SK-N-SH (cell line): Measurements from ENCODE around the gene MPDZ. TPM values are rescaled to one million over a fixed set of nuclear protein-coding genes. Genes with fewer than 3 reads are reported as not detected.

Experiments used
- CTCF ChIA-PET: fragments of 300-600, 350-600 bp; formaldehyde crosslinking; extraction: SDS; loops from one replicate; lab custom pipeline; 2021; lab: Yijun Ruan, JAX
- POLR2A ChIA-PET: fragments of 350-600 bp; sonication (Branson Sonifier 250); formaldehyde crosslinking; extraction: SDS; loops from one replicate; lab custom pipeline; 2020; ENCODE audit warnings: antibody characterized with exemption, inconsistent platforms; lab: Yijun Ruan, JAX
- DNase-seq: peaks from one replicate; pipeline ENCODE4 v3.0.0; 2012
- H2AFZ ChIP-seq: fragments of 200-600 bp; sonication (generic); 2 replicates; pipeline ENCODE4 v1.8.1; 2016; ENCODE audit warnings: antibody characterized with exemption, mild to moderate bottlenecking, low read depth
- H3F3A ChIP-seq: fragments of 200-600 bp; sonication (generic); replicated peaks from 2 replicates; pipeline ENCODE3; 2016; ENCODE audit warnings: antibody characterized with exemption, mild to moderate bottlenecking; ENCODE audit not compliant: insufficient read depth
- H3K27ac ChIP-seq, 2 experiments: fragments of 200-500 bp in 1 of 2; fragments of 200-600 bp in 1 of 2; sonication (Bioruptor generic) in 1 of 2; sonication (generic), shearing (Covaris generic) in 1 of 2; 2 replicates each; pipeline versions ENCODE4 v1.5.1 to v1.6.1; 2014 to 2016; ENCODE audit warnings: low read depth in 2 of 2, inconsistent platforms in 1 of 2, low read length in 1 of 2, mild to moderate bottlenecking in 1 of 2, mixed read lengths in 1 of 2
- H3K27me3 ChIP-seq: fragments of 200-600 bp; sonication (generic), shearing (Covaris generic); 2 replicates; pipeline ENCODE4 v1.6.1; 2016; ENCODE audit warnings: mixed run types; ENCODE audit not compliant: insufficient read depth
- H3K36me3 ChIP-seq, 2 experiments: fragments of 200-500 bp in 1 of 2; fragments of 200-600 bp in 1 of 2; sonication (Bioruptor generic) in 1 of 2; sonication (generic) in 1 of 2; replicated peaks in 1 of 2; 2 replicates each; pipeline versions ENCODE3 to v1.5.1; 2014 to 2016; ENCODE audit warnings: low read length in 1 of 2, mild to moderate bottlenecking in 1 of 2; ENCODE audit not compliant: insufficient read depth in 2 of 2, control insufficient read depth in 1 of 2
- H3K4me1 ChIP-seq, 2 experiments: fragments of 200-500 bp in 1 of 2; fragments of 200-600 bp in 1 of 2; sonication (Bioruptor generic) in 1 of 2; sonication (generic), shearing (Covaris generic) in 1 of 2; 2 replicates each; pipeline versions ENCODE4 v1.5.1 to v1.6.1; 2014 to 2016; ENCODE audit warnings: low read depth in 1 of 2, low read length in 1 of 2, mixed run types in 1 of 2; ENCODE audit not compliant: insufficient read depth in 2 of 2, control insufficient read depth in 1 of 2
- H3K4me2 ChIP-seq: fragments of 200-600 bp; sonication (generic), shearing (Covaris generic); 2 replicates; pipeline ENCODE4 v1.6.1; 2017; ENCODE audit warnings: mixed run types
- H3K4me3 ChIP-seq, 2 experiments: fragments of 200-500 bp in 1 of 2; fragments of 200-600 bp in 1 of 2; sonication (Bioruptor generic) in 1 of 2; sonication (generic), shearing (Covaris generic) in 1 of 2; 2 replicates each; pipeline versions ENCODE4 v1.5.1 to v1.8.1; 2014 to 2016; ENCODE audit warnings: low read depth in 2 of 2, inconsistent platforms in 1 of 2, low read length in 1 of 2, mild to moderate bottlenecking in 1 of 2, mixed read lengths in 1 of 2, moderate library complexity in 1 of 2
- H3K79me2 ChIP-seq: fragments of 200-600 bp; sonication (generic); 2 replicates; pipeline ENCODE4 v1.8.1; 2017; ENCODE audit warnings: mild to moderate bottlenecking; ENCODE audit not compliant: insufficient read depth
- H3K9ac ChIP-seq: fragments of 200-600 bp; sonication (generic); 2 replicates; pipeline ENCODE4 v1.6.1; 2017; ENCODE audit warnings: mixed run types
- H3K9me2 ChIP-seq: fragments of 200-600 bp; sonication (generic); 2 replicates; pipeline ENCODE4 v1.6.1; 2017; ENCODE audit warnings: mixed run types
- H3K9me3 ChIP-seq: fragments of 200-600 bp; sonication (generic); 2 replicates; pipeline ENCODE4 v1.6.1; 2017; ENCODE audit warnings: mixed run types, mild to moderate bottlenecking, moderate library complexity
- H4K20me1 ChIP-seq: fragments of 200-600 bp; sonication (generic); 2 replicates; pipeline ENCODE4 v1.6.1; 2017; ENCODE audit warnings: mild to moderate bottlenecking, mixed run types; ENCODE audit not compliant: insufficient read depth
- CTCF ChIP-seq: fragments of 200-600 bp; sonication (generic); IDR thresholded peaks from 2 replicates; pipeline ENCODE4 v1.6.1; 2017; ENCODE audit warnings: antibody characterized with exemption, mild to moderate bottlenecking, moderate library complexity
- EP300 ChIP-seq, 2 experiments: IDR thresholded peaks; 2 replicates each; pipeline versions ENCODE4 v1.4.0 to v1.6.1; 2012; ENCODE audit warnings: borderline replicate concordance in 1 of 2, low read depth in 1 of 2, low read length in 1 of 2
- GABPA ChIP-seq: IDR thresholded peaks from 2 replicates; pipeline ENCODE4 v1.4.0; 2012; ENCODE audit warnings: low read depth, mild to moderate bottlenecking
- JUND ChIP-seq: IDR thresholded peaks from 2 replicates; pipeline ENCODE4 v1.4.0; 2012
- NFIC ChIP-seq: IDR thresholded peaks from 2 replicates; pipeline ENCODE4 v1.4.0; 2012; ENCODE audit warnings: borderline replicate concordance
- NRF1 ChIP-seq: IDR thresholded peaks from 2 replicates; pipeline ENCODE4 v1.6.1; 2012; ENCODE audit warnings: low read depth, mild to moderate bottlenecking, low read length
- PBX3 ChIP-seq: IDR thresholded peaks from 2 replicates; pipeline ENCODE4; 2012
- RAD21 ChIP-seq: IDR thresholded peaks from 2 replicates; pipeline ENCODE4 v1.6.1; 2012; ENCODE audit warnings: mild to moderate bottlenecking, low read length
- RFX5 ChIP-seq: IDR thresholded peaks from 2 replicates; pipeline ENCODE4 v1.6.1; 2012; ENCODE audit warnings: mild to moderate bottlenecking, improper control_type of control experiment, low read length
- RXRA ChIP-seq: IDR thresholded peaks from 2 replicates; pipeline ENCODE4 v1.4.0; 2012; ENCODE audit warnings: low read depth, mild to moderate bottlenecking, borderline replicate concordance
- SMC3 ChIP-seq: IDR thresholded peaks from 2 replicates; pipeline ENCODE4 v1.6.1; 2012; ENCODE audit warnings: low read depth, low read length, improper control_type of control experiment
- TCF12 ChIP-seq: IDR thresholded peaks from 2 replicates; pipeline ENCODE4 v1.4.0; 2012
- TEAD4 ChIP-seq: IDR thresholded peaks from 2 replicates; pipeline ENCODE4 v1.4.0; 2012; ENCODE audit warnings: mild to moderate bottlenecking, borderline replicate concordance; ENCODE audit not compliant: insufficient read depth
- WGBS: methylation state at CpG from one replicate; pipeline ENCODE4 v1.1.6; 2017; ENCODE audit warnings: low lambda C conversion rate; 5-methylcytosine and 5-hydroxymethylcytosine counted together
- polyA plus RNA-seq, 3 experiments: library from polyadenylated mRNA; depleted of rRNA; stranded (reverse); fragments of >200 nt; gene quantifications; 2 replicates each; pipeline ENCODE4 v1.2.3, GENCODE V29; 2012

Gene MPDZ
- polyA plus RNA-seq, 1 of the 3 experiments (the other 2 are of a cell fraction): 20.5 TPM

- Histone ChIP-seq H3K36me3 (no peaks in the 10 kb centered on the region), H3K4me1 (no peaks in the 10 kb centered on the region; a peak in 1 of 4 replicates), H3F3A (no peaks in the 10 kb centered on the region), H3K27ac (no peak overlapping the region), H3K27me3 (no peaks in the 10 kb centered on the region), H3K4me2 (no peak overlapping the region), H3K4me3 (no peak overlapping the region), H3K9me2 (no peaks in the 10 kb centered on the region), H3K9ac (no peak overlapping the region), H3K9me3 (0 out of 2 replicates have a peak, but pooled peaks cover 5% of the 10 kb centered on the region), H4K20me1 (no peaks in the 10 kb centered on the region), H2AFZ (no peak overlapping the region), H3K79me2 (no peaks in the 10 kb centered on the region)
- ChIA-PET CTCF (interaction anchor here (1.4 kb wide), 1 partner anchor 26 kb away, joined by 3 read pairs; no protein-coding TSS in a partner anchor), POLR2A (no interaction called here)
- no peak for DNase-seq
- TF ChIP-seq CTCF (peak; percentile 29; the same call in 1 of the 2 replicates), RFX5 (no peak)
- WGBS: 83% methylated on average over 1 of the region's 1 CpG
Observed at GRCh38 chr9:13291718-13292117, 12.2 kb upstream of the MPDZ start.

GRCh38 chr9:13284011-13284410 is 4.5 kb upstream of the MPDZ start:
- H3K27me3 ChIP-seq: no peaks in the 10 kb centered on the region
- no peak overlapping the region for H3K4me2 ChIP-seq
- H3K4me1 ChIP-seq: peaks cover 28 to 31% of the 10 kb centered on the region in 2 experiments
- DNase-seq: no peak
- H3K4me3 ChIP-seq: no peak overlapping the region
- 83% methylated on average over 3 of the region's 3 CpGs for WGBS
- no peak overlapping the region for H2AFZ ChIP-seq
- H3K9me3 ChIP-seq: no peaks in the 10 kb centered on the region
- H3K79me2 ChIP-seq: no peaks in the 10 kb centered on the region
- H3K27ac ChIP-seq: peak overlapping the region in 1 of 2 experiments; percentile 96; a peak in 2 of 4 replicates
- H3K9me2 ChIP-seq: no peaks in the 10 kb centered on the region
- POLR2A ChIA-PET: no interaction called here
- peaks cover 29% of the 10 kb centered on the region for H3F3A ChIP-seq
- H3K36me3 ChIP-seq: no peaks in the 10 kb centered on the region
- no peak for TF ChIP-seq TCF12
- CTCF ChIA-PET: interaction anchor here (1.7 kb wide), 1 partner anchor 582 kb away, joined by 4 read pairs; no protein-coding TSS in a partner anchor
- H3K9ac ChIP-seq: no peak overlapping the region
- H4K20me1 ChIP-seq: no peaks in the 10 kb centered on the region

- ChIA-PET POLR2A (no interaction called here), CTCF (no interaction called here)
- Histone ChIP-seq H4K20me1 (no peaks in the 10 kb centered on the region), H3K79me2 (peaks cover 5% of the 10 kb centered on the region; the same call in 1 of the 2 replicates), H3K9me2 (no peaks in the 10 kb centered on the region), H3K36me3 (no peaks in the 10 kb centered on the region), H3K9me3 (no peaks in the 10 kb centered on the region), H3K9ac (no peak overlapping the region), H3K27ac (peak overlapping the region; percentile 50 to 96), H2AFZ (no peak overlapping the region), H3K4me1 (peaks cover 28 to 31% of the 10 kb centered on the region in 2 experiments), H3F3A (peaks cover 37% of the 10 kb centered on the region), H3K27me3 (no peaks in the 10 kb centered on the region), H3K4me2 (no peak overlapping the region), H3K4me3 (no peak overlapping the region)
- peak; percentile 83; the same call in 1 of the 2 replicates for TF ChIP-seq TEAD4
- TF ChIP-seq RAD21: no peak
- peak; percentile 36; the same call in 1 of the 2 replicates for TF ChIP-seq TCF12
- TF ChIP-seq GABPA: no peak
- no peak for TF ChIP-seq NRF1
- TF ChIP-seq NFIC: peak; percentile 26; the same call in 1 of the 2 replicates
- TF ChIP-seq RXRA: peak; percentile 86
- peak; percentile 52 for TF ChIP-seq PBX3
- peak in 1 of 2 experiments; percentile 52; a peak in 2 of 4 replicates for TF ChIP-seq EP300 (IDR thresholded peaks at IDR 0.05; ENCODE audit: borderline replicate concordance in 1 of 2, low read depth in 1 of 2, low read length in 1 of 2)
- no peak for TF ChIP-seq RFX5
- peak; percentile 21; the same call in 1 of the 2 replicates for TF ChIP-seq JUND
- TF ChIP-seq SMC3: no peak
- DNase-seq: no peak
Observed at GRCh38 chr9:13282998-13283397, 3.5 kb upstream of the MPDZ start.
